Measurements from ENCODE around the gene SPDYC.

The SPDYC gene

DNA sequence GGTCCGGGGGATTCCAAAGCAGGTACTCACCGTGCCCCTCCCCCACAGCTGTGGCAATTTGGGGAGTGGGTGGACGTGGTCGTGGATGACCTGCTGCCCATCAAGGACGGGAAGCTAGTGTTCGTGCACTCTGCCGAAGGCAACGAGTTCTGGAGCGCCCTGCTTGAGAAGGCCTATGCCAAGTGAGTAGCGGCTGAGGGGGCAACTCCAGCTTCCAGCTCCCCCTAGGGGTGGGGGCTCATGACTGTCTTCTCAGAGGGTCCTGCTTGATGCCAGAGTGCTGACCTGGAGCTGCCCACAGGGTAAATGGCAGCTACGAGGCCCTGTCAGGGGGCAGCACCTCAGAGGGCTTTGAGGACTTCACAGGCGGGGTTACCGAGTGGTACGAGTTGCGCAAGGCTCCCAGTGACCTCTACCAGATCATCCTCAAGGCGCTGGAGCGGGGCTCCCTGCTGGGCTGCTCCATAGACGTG lies 15.9 kb downstream of the SPDYC start:
- Histone ChIP-seq H3K4me1 (ENCODE audit: control insufficient read depth, insufficient read depth, low read length) (peaks cover 14% of the 10 kb centered on the region), H3K9me3 (ENCODE audit: control insufficient read depth, low read length) (no peaks in the 10 kb centered on the region), H3K36me3 (ENCODE audit: control insufficient read depth, insufficient read depth, low read length) (no peaks in the 10 kb centered on the region), H3K27ac (ENCODE audit: insufficient read depth, low read depth, low read length, poor library complexity, severe bottlenecking) (no peak overlapping the region), H3K27me3 (ENCODE audit: control insufficient read depth, insufficient read depth, low read length, poor library complexity, severe bottlenecking) (no peaks in the 10 kb centered on the region), H3K4me3 (ENCODE audit: insufficient read depth, low read depth, low read length) (no peak overlapping the region)
- 88 to 89% methylated on average over 18 of the region's 18 CpGs for WGBS, 2 experiments

DNA sequence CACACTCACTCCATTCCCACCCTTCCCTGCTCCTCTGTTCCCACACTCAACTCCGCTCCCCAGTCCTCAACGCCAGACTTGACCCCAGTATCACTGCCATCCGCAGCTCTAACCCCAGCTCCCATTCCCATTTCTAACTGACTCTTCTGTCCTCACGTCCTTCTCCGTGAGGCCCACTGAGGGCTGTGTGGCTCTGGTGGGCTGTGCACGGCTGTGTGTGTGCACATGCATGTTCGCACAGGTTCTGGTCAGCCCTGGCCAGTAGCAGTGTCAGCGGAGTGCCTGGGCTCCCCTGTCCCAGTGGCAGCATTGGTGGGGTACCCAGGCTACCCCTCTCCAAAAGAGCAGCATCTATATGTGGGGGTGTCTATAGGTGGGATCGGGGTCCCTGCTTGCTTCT lies 16.7 kb downstream of the SPDYC start:
- no peaks in the 10 kb centered on the region for H3K9me3 ChIP-seq (ENCODE audit: control insufficient read depth, low read length)
- H3K4me1 ChIP-seq (ENCODE audit: control insufficient read depth, insufficient read depth, low read length), result peaks cover 14% of the 10 kb centered on the region
- no peak overlapping the region for H3K4me3 ChIP-seq (ENCODE audit: insufficient read depth, low read depth, low read length)
- H3K27me3 ChIP-seq (ENCODE audit: control insufficient read depth, insufficient read depth, low read length, poor library complexity, severe bottlenecking), result no peaks in the 10 kb centered on the region
- WGBS, 2 experiments, result 95 to 98% methylated on average over 9 of the region's 9 CpGs
- H3K36me3 ChIP-seq (ENCODE audit: control insufficient read depth, insufficient read depth, low read length), result no peaks in the 10 kb centered on the region
- no peak overlapping the region for H3K27ac ChIP-seq (ENCODE audit: insufficient read depth, low read depth, low read length, poor library complexity, severe bottlenecking)

DNA sequence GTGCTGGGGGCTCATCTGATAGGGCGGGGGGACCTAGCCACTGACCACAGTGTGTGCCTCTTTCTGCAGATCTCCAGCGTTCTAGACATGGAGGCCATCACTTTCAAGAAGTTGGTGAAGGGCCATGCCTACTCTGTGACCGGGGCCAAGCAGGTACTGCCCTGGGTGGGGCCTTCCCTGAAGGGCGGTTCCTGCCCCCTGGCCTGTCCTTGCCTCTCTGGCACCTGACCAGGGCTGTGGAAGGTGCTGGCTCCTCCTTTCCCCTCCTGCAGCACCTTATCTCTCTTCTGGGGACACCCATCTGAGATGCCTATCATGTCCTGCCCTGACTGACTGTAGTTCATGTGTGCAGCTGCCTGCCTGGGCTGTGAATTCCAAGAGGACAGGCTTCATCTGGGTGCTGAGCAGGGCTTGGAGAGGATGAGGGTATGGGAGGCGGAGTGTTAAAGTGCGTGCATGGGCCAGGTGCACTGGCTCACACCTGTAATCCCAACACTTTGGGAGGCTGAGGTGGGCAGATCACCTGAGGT lies 17.2 kb downstream of the SPDYC start:
- Histone ChIP-seq H3K36me3 (ENCODE audit: control insufficient read depth, insufficient read depth, low read length) (no peaks in the 10 kb centered on the region), H3K4me1 (ENCODE audit: control insufficient read depth, insufficient read depth, low read length) (peaks cover 14% of the 10 kb centered on the region), H3K27me3 (ENCODE audit: control insufficient read depth, insufficient read depth, low read length, poor library complexity, severe bottlenecking) (no peaks in the 10 kb centered on the region), H3K4me3 (ENCODE audit: insufficient read depth, low read depth, low read length) (no peak overlapping the region), H3K9me3 (ENCODE audit: control insufficient read depth, low read length) (no peaks in the 10 kb centered on the region), H3K27ac (ENCODE audit: insufficient read depth, low read depth, low read length, poor library complexity, severe bottlenecking) (no peak overlapping the region)
- WGBS, 2 experiments, result 94% methylated on average over 6 of the region's 6 CpGs

DNA sequence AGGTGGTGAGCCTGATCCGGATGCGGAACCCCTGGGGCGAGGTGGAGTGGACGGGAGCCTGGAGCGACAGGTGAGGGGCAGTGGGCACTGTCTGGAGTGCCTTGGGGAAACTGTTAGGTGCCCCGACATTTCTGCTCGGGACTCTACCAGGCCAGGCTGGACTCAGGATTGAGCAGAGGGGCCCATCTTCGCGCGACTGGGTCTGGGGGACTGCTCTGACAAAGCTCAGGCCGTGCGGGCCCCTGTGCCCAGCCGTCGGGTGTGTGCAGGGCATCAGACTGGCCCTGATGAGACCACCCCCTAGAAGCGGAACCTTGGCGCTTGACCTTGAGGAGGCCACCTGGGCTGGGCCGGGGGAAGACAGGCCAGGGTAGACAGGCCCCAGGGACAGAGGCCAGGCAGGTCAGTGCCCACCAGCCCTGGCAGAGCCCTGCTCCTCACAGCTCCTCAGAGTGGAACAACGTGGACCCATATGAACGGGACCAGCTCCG lies 18.0 kb downstream of the SPDYC start:
- no peaks in the 10 kb centered on the region for H3K27me3 ChIP-seq (ENCODE audit: control insufficient read depth, insufficient read depth, low read length, poor library complexity, severe bottlenecking)
- H3K36me3 ChIP-seq (ENCODE audit: control insufficient read depth, insufficient read depth, low read length), result no peaks in the 10 kb centered on the region
- no peak overlapping the region for H3K27ac ChIP-seq (ENCODE audit: insufficient read depth, low read depth, low read length, poor library complexity, severe bottlenecking)
- no peaks in the 10 kb centered on the region for H3K9me3 ChIP-seq (ENCODE audit: control insufficient read depth, low read length)
- H3K4me3 ChIP-seq (ENCODE audit: insufficient read depth, low read depth, low read length), result no peak overlapping the region
- WGBS, 2 experiments, result 95 to 96% methylated on average over 20 of the region's 20 CpGs
- H3K4me1 ChIP-seq (ENCODE audit: control insufficient read depth, insufficient read depth, low read length), result peaks cover 8% of the 10 kb centered on the region

DNA sequence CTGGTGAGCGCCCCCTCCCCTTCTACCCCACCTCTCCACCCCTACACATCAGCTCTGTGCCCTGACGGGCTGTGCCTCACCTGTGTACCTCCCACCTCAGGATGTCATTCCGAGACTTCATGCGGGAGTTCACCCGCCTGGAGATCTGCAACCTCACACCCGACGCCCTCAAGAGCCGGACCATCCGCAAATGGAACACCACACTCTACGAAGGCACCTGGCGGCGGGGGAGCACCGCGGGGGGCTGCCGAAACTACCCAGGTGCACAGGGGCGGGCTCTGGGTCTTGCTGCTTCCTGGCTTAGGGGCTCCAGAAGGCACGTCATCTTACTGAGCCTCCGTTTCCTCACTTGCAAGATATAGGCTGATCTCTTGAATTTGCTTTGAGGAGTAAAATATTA lies 18.5 kb downstream of the SPDYC start:
- Histone ChIP-seq H3K36me3 (ENCODE audit: control insufficient read depth, insufficient read depth, low read length) (no peaks in the 10 kb centered on the region), H3K27me3 (ENCODE audit: control insufficient read depth, insufficient read depth, low read length, poor library complexity, severe bottlenecking) (no peaks in the 10 kb centered on the region), H3K4me1 (ENCODE audit: control insufficient read depth, insufficient read depth, low read length) (peaks cover 4% of the 10 kb centered on the region), H3K27ac (ENCODE audit: insufficient read depth, low read depth, low read length, poor library complexity, severe bottlenecking) (no peak overlapping the region), H3K9me3 (ENCODE audit: control insufficient read depth, low read length) (no peaks in the 10 kb centered on the region), H3K4me3 (ENCODE audit: insufficient read depth, low read depth, low read length) (no peak overlapping the region)
- WGBS, 2 experiments, result 94 to 95% methylated on average over 18 of the region's 18 CpGs

DNA sequence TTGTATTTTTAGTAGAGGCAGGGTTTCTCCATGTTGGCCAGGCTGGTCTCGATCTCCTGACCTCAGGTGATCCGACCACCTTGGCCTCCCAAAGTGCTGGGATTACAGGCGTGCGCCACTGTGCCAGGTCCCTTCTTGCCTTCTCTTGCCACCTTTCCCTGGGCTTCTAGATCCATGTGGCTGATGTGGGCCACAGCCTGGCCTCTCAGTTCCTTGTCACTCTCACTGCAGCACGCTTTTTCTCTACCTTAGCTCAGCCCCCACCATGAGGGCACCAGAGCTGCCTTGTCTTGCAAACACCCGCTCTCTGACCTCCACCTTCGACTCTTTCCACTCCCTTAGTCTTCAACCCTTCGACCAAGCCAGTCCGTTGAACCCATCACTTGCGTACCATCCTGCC lies 19.2 kb downstream of the SPDYC start:
- Histone ChIP-seq H3K36me3 (ENCODE audit: control insufficient read depth, insufficient read depth, low read length) (no peaks in the 10 kb centered on the region), H3K4me1 (ENCODE audit: control insufficient read depth, insufficient read depth, low read length) (peaks cover under 1% of the 10 kb centered on the region), H3K27me3 (ENCODE audit: control insufficient read depth, insufficient read depth, low read length, poor library complexity, severe bottlenecking) (no peaks in the 10 kb centered on the region), H3K4me3 (ENCODE audit: insufficient read depth, low read depth, low read length) (no peak overlapping the region), H3K27ac (ENCODE audit: insufficient read depth, low read depth, low read length, poor library complexity, severe bottlenecking) (no peak overlapping the region), H3K9me3 (ENCODE audit: control insufficient read depth, low read length) (no peaks in the 10 kb centered on the region)
- 84 to 85% methylated on average over 10 of the region's 10 CpGs for whole genome bisulfite sequencing, 2 experiments

DNA sequence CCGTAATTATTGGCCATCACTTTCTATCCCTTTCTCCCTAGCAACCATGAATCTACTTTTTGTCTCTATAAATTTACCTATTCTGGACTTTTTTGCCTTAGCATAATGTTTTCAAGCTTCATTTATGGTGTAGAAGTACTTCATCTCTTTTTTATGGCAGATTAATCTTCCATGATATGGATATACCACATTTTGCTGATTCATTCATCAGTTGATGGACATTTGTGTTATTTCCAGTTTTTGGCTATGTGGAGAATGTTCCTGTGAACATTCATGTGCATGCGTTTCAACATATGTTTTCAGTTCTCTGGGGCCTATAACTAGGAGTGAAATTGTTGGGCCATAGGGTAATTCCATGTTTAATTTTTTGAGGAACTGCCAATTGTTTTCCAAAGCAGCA lies 24.5 kb downstream of the SPDYC start:
- Histone ChIP-seq H3K27me3 (ENCODE audit: control insufficient read depth, insufficient read depth, low read length, poor library complexity, severe bottlenecking) (no peaks in the 10 kb centered on the region), H3K4me1 (ENCODE audit: control insufficient read depth, insufficient read depth, low read length) (no peaks in the 10 kb centered on the region), H3K9me3 (ENCODE audit: control insufficient read depth, low read length) (no peaks in the 10 kb centered on the region), H3K36me3 (ENCODE audit: control insufficient read depth, insufficient read depth, low read length) (no peaks in the 10 kb centered on the region), H3K27ac (ENCODE audit: insufficient read depth, low read depth, low read length, poor library complexity, severe bottlenecking) (no peak overlapping the region), H3K4me3 (ENCODE audit: insufficient read depth, low read depth, low read length) (no peak overlapping the region)
- 97 to 100% methylated on average over 2 of the region's 2 CpGs for WGBS, 2 experiments

DNA sequence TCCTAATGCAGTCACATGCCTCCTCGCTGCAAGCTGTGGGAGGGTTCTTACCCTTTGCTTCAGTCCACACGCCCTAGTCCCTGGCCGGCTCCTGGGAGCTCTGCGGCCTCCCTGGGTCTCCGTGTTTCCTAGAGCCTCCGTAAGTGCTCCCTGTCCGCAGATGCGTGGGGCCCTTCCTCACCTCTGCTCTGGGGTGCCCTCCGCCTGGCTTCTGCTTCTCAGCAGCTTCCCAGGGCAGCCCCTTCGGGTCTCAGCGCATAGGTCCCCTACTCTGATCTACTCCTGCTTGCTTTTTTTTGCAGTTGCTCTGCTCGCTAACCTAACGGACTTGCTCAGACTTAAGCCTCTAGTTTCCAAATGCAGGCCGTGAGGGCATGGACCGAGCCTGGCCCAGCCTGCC lies 34.1 kb downstream of the SPDYC start:
- Histone ChIP-seq H3K9me3 (ENCODE audit: control insufficient read depth, low read length) (no peaks in the 10 kb centered on the region), H3K4me1 (ENCODE audit: control insufficient read depth, insufficient read depth, low read length) (no peaks in the 10 kb centered on the region), H3K4me3 (ENCODE audit: insufficient read depth, low read depth, low read length) (no peak overlapping the region), H3K27ac (ENCODE audit: insufficient read depth, low read depth, low read length, poor library complexity, severe bottlenecking) (no peak overlapping the region), H3K27me3 (ENCODE audit: control insufficient read depth, insufficient read depth, low read length, poor library complexity, severe bottlenecking) (no peaks in the 10 kb centered on the region), H3K36me3 (ENCODE audit: control insufficient read depth, insufficient read depth, low read length) (no peaks in the 10 kb centered on the region)
- 89 to 91% methylated on average over 15 of the region's 15 CpGs for WGBS, 2 experiments

DNA sequence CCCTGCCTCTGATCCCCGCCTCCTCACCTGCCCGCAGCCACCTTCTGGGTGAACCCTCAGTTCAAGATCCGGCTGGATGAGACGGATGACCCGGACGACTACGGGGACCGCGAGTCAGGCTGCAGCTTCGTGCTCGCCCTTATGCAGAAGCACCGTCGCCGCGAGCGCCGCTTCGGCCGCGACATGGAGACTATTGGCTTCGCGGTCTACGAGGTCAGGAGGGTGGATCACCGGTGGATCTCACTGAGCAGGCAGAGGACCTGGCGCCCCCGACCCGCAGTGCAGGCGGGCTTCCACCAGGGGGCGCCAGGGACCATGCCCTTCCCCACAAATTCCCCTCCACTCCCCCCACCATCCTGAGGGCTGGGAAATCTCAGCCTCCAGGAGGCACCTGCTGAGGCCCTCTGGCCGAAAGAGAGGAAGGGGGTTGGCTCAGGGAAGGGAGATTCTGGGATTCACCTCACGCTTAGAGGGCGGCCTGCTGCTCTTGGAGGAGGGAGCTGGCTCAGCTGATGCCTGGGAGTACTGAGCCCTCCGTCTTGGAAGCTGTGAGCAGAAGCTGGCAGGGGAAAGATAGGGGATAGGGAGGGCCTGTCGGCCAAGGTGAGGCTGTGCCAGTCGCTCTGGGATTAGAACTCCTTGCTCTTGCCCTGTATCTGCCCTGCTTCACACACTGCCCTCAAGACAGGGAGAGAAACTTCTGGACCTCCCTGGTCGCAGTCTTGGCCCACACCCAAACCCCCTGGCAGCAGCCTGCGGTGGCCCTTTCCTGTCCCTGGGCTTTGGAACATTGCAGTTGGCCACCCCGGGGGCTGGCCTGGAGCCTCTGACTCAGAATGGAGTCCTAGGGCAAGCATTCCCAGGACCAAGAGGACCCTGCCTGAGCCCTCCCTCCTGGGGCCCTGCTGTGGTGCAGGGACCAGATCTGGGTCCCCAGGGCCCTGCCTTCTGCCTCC lies 34.9 kb downstream of the SPDYC start:
- Histone ChIP-seq H3K9me3 (ENCODE audit: control insufficient read depth, low read length) (no peaks in the 10 kb centered on the region), H3K27me3 (ENCODE audit: control insufficient read depth, insufficient read depth, low read length, poor library complexity, severe bottlenecking) (no peaks in the 10 kb centered on the region), H3K36me3 (ENCODE audit: control insufficient read depth, insufficient read depth, low read length) (no peaks in the 10 kb centered on the region), H3K4me3 (ENCODE audit: insufficient read depth, low read depth, low read length) (no peak overlapping the region), H3K4me1 (ENCODE audit: control insufficient read depth, insufficient read depth, low read length) (no peaks in the 10 kb centered on the region), H3K27ac (ENCODE audit: insufficient read depth, low read depth, low read length, poor library complexity, severe bottlenecking) (no peak overlapping the region)
- WGBS, 2 experiments, result 35 to 36% methylated on average over 38 of the region's 38 CpGs

DNA sequence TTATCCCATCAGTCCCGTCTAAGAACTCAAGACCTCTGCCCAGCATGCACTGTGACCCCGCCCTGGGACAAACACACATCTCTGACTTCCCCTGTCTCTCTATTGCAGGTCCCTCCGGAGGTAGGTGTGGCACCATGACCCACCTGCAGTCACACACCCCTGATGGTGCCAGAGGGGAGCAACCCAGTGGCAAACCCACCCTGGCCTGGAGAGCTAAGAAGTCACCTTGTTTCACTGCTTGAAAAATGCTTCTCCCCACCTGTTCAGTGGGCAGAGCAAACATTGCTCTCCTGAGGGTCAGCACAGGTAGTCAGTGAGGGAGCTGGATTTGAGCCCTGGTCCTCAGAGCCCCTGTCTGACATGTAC lies 35.6 kb downstream of the SPDYC start:
- no peak overlapping the region for H3K4me3 ChIP-seq (ENCODE audit: insufficient read depth, low read depth, low read length)
- H3K27ac ChIP-seq (ENCODE audit: insufficient read depth, low read depth, low read length, poor library complexity, severe bottlenecking), result no peak overlapping the region
- no peaks in the 10 kb centered on the region for H3K36me3 ChIP-seq (ENCODE audit: control insufficient read depth, insufficient read depth, low read length)
- H3K4me1 ChIP-seq (ENCODE audit: control insufficient read depth, insufficient read depth, low read length), result no peaks in the 10 kb centered on the region
- no peaks in the 10 kb centered on the region for H3K27me3 ChIP-seq (ENCODE audit: control insufficient read depth, insufficient read depth, low read length, poor library complexity, severe bottlenecking)
- no peaks in the 10 kb centered on the region for H3K9me3 ChIP-seq (ENCODE audit: control insufficient read depth, low read length)
- WGBS, 2 experiments, result 90 to 94% methylated on average over 3 of the region's 3 CpGs

All from ectodermal cell (in vitro differentiated cells).